HUDEP-2 (cell line): Measurements from ENCODE around the gene NKIRAS1.

Experiments
- DNase-seq, 76 experiments: peaks; one replicate each; lab custom pipeline; 2025; ENCODE audit not compliant: unreplicated experiment in 76 of 76; lab: John Stamatoyannopoulos, UW

NKIRAS1 gene

GRCh38 chr3:23916886-23917678, at the start of gene NKIRAS1, which contains the start of gene RPL15:
TSS of gene NKIRAS1 (minus strand) at chr3:23916990. CDS start at chr3:23910904, 6,086 bp downstream.
TSS of gene RPL15 (plus strand) at chr3:23917132. CDS start at chr3:23917860, 728 bp downstream.
- DNase-seq = peak; percentile 26 to 97 (median 93)

GRCh38 chr3:23966328-23966727, 49.5 kb upstream of the NKIRAS1 start:
- DNase-seq = no peak

GRCh38 chr3:23964537-23965235, 47.9 kb upstream of the NKIRAS1 start:
- DNase-seq = no peak

- DNase-seq = no peak
These were observed 45.1 kb upstream of the NKIRAS1 start for GRCh38 chr3:23961913-23962312.

GRCh38 chr3:23961066-23961465, 44.3 kb upstream of the NKIRAS1 start:
- DNase-seq = no peak

GRCh38 chr3:23960649-23961048, 43.9 kb upstream of the NKIRAS1 start:
- DNase-seq = no peak

GRCh38 chr3:23959135-23959900, 42.5 kb upstream of the NKIRAS1 start:
- peak in 1 of 76 experiments; percentile 12 for DNase-seq

GRCh38 chr3:23956701-23957100, 39.9 kb upstream of the NKIRAS1 start:
- no peak for DNase-seq

GRCh38 chr3:23954144-23954543, 37.4 kb upstream of the NKIRAS1 start:
- DNase-seq = no peak

- DNase-seq = no peak
These were observed 36.7 kb upstream of the NKIRAS1 start for GRCh38 chr3:23953523-23953922.

- DNase-seq = no peak
These were observed 35.9 kb upstream of the NKIRAS1 start for GRCh38 chr3:23952646-23953045.

GRCh38 chr3:23950293-23950692, 33.5 kb upstream of the NKIRAS1 start:
- DNase-seq = no peak

- DNase-seq = no peak
These were observed 33.0 kb upstream of the NKIRAS1 start for GRCh38 chr3:23949784-23950183.

- no peak for DNase-seq
These were observed 32.0 kb upstream of the NKIRAS1 start for GRCh38 chr3:23948761-23949160.

- peak; percentile 7 to 98 (median 94) for DNase-seq
These were observed 29.3 kb upstream of the NKIRAS1 start for GRCh38 chr3:23945913-23946687.

GRCh38 chr3:23945663-23945912, 28.8 kb upstream of the NKIRAS1 start:
- no peak for DNase-seq

- DNase-seq = peak in 56 of 76 experiments; percentile 5 to 76 (median 50)
These were observed 28.3 kb upstream of the NKIRAS1 start, which contains the start of gene NR1D2 for GRCh38 chr3:23944861-23945662. TSS of gene NR1D2 (plus strand) at chr3:23945286. CDS start at chr3:23945579, 293 bp downstream.

GRCh38 chr3:23944007-23944783, 27.4 kb upstream of the NKIRAS1 start:
- no peak for DNase-seq

GRCh38 chr3:23942546-23942945, 25.8 kb upstream of the NKIRAS1 start:
- DNase-seq = no peak
